GM19240 (cell line): ENCODE data around the gene DBT.

Experiments used
- DNase-seq: peaks from one replicate; pipeline ENCODE4 v3.0.0; 2011; ENCODE audit warnings: low spot score; ENCODE audit not compliant: insufficient read length

The DBT gene

GRCh38 chr1:100198596-100198995 lies 51.0 kb downstream of the DBT start:
- no peak for DNase-seq

- no peak for DNase-seq
Observed at GRCh38 chr1:100188617-100189016, 61.0 kb downstream of the DBT start.

DNA sequence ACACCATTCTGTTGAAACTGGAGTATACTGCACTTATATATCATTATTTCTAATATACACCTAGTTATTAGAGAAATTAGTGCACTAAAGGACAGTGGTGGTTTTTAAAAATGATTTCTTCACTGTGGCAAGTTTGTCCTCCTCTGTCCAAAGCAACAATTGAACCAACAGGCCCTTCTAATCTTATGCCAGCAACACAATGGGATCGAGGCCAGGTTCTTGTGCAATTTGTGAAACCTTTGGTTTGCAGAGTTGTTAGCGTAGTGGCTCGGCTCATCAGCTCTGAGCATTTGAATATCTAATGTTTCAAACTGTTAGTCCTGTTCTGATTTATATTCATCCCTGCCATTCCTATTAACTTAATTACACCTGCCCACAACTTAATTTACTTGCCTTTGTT lies 61.7 kb downstream of the DBT start:
- DNase-seq, result no peak

DNA sequence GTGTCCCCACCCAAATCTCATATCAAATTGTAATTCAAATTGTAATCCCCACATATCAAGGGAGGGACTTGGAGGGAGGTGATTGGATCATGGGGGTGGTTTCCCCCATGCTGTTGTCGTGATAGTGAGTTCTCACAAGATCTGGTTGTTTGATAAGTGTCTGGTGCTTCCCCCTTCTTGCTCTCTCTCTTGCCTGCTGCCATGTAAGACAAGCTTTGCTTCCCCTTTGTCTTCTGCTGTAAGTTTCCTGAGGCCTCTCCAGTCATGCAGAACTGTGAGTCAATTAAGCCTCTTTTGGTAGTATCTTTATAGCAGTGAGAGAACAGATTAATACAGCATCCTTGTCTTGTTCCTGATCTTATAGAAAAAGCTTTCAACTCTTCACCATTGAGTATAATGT lies 65.1 kb downstream of the DBT start:
- no peak for DNase-seq

- DNase-seq, result no peak
Observed at GRCh38 chr1:100183370-100183769, 66.3 kb downstream of the DBT start.

- no peak for DNase-seq
Observed at GRCh38 chr1:100178091-100178490, 71.5 kb downstream of the DBT start, which contains the start of gene LRRC39. Gene LRRC39 (minus strand): TSS chr1:100178256. CDS start chr1:100168516, 9,740 bp downstream.

GRCh38 chr1:100177295-100178041 lies 72.2 kb downstream of the DBT start:
- DNase-seq, result no peak

DNA sequence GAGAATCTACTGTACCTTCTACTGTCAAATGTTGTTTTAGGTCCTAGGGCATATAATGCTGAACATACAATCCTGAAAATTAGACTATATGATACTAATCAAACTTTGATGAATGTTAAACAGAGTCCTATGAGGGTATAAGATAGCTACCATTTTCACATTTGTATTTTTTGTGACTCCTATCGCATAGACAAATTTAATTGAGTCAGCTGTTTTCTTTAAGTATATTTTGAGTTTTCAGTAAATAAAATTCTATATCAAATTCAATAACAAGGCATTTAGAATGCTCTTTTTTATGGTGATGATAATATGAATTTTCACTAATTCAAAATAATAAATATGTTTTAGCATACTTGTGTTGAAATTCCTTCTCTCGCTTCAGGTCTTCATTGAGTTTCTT lies 81.6 kb downstream of the DBT start:
- no peak for DNase-seq

- DNase-seq, result no peak
Observed at GRCh38 chr1:100164702-100165101, 84.9 kb downstream of the DBT start.

DNA sequence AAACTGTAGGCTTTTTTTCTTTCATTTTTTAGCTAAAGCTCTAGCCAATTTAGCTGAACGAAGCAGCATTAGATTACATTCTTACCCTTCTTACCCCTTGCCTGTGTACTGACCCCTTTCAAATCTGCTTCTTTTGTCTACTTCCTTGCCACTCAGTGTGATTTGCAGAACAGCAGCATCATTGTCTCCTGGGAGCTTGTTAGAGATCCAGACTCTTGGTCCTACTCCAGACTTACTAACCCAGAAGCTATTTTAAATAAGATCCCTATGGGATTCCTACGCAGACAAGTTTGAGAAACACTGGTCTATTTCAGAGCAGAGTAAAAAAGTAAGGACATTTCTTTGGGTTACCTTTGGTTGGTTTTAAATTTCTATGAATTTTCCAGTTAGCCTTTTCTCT lies 85.4 kb downstream of the DBT start:
- no peak for DNase-seq

DNA sequence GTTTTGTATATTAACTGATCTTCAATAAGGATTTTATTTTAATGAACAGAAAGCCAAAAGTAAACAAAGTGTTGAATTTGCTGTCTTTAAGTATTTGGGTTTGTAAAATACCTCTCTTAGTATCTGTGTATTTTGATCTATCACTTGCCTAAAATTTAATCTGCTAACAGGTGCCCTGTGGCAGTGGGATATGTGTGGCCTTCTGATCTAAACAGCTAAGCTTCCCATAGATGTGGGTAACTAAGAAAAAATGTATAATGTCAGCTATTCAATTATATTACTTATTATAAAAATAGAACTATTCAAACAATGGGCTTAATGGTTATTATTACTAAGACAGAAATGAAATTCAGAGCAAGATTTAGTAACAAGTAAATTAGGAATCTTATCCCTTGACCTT lies 86.8 kb downstream of the DBT start:
- no peak for DNase-seq

DNA sequence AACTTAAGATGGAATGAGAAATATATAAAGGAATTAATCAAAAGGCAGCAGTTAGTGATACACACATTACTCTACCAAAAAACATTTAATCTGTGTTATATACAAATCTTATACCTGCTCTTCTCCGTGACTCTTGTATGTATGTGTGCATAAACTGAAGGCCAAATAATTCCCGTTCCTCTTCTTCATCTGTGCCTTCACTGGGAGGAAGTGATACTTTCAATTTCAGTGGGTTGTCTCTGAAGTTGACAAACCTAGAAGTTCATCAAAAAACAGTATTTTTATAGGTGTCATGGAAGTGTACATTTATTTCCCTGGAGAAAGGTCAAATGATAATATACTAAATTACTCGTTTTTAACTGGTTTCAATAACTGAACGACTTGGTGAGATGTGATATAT lies 97.4 kb downstream of the DBT start:
- DNase-seq, result peak; percentile 2

DNA sequence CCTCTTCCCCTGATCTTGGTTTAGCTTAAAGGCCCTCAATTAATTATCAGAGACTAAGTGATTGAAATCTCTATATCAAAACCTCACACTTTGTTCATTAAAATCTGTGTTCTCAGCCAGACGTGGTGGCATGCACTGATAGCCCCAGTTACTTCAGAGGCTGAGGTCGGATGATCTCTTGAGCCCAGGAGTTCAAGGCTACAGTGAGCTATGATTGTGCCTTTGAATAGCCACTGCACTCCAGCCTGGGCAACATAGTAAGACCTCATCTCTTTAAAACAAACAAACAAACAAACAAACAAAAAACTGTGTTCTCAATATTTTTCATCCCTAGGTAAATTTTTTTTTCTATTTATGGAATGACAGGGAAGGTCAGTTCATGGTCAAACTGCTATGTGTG lies 98.0 kb downstream of the DBT start:
- DNase-seq, result no peak

GRCh38 chr1:100147875-100148274 lies 101.8 kb downstream of the DBT start:
- no peak for DNase-seq

GRCh38 chr1:100146958-100147357 lies 102.7 kb downstream of the DBT start:
- no peak for DNase-seq

GRCh38 chr1:100145116-100145515 lies 104.5 kb downstream of the DBT start:
- DNase-seq, result no peak

GRCh38 chr1:100142343-100142742 lies 107.3 kb downstream of the DBT start:
- DNase-seq, result no peak

DNA sequence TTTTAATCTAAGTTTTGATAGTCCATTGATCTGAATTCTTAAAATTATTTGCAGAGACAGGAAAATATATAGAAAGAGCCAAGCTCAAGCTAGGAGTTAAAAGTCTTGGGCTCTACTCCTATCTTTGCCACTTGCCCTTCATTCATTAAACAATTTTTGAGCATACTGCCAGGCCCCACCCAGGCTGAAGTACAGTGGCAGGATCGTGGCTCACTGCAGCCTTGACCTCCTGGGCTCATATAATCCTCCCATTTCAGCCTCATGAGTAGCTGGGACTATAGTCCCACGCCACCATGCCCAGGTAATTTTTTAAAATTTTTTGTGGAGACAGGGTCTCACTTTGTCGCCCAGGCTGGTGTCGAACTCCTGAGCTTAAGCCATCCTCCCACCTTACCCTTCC lies 108.4 kb downstream of the DBT start:
- no peak for DNase-seq

- no peak for DNase-seq
Observed at GRCh38 chr1:100137602-100138001, 112.0 kb downstream of the DBT start.
